ENCODE measurements around the gene TLE7.

DNA sequence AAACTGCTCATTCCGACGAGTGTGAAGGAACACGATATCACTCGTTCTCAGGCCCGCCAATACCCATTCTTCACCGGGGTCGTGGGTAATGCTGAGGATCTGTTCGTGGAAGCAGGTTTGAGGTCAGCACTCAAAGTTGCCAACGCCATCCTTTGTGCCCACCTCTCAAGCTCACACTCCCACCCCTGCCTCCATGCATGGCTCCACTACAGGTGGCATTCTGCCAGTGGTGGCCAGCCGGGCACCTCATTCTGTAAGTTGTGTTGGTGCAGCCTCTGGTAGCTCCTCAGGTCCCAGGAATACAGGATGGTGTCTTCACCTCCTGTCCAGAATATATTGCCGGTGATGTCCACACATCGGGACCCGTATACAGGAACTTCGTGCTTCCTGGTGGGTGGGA is 10.7 kb downstream of the TLE7 start:
- TF ChIP-seq, protein P1, sequence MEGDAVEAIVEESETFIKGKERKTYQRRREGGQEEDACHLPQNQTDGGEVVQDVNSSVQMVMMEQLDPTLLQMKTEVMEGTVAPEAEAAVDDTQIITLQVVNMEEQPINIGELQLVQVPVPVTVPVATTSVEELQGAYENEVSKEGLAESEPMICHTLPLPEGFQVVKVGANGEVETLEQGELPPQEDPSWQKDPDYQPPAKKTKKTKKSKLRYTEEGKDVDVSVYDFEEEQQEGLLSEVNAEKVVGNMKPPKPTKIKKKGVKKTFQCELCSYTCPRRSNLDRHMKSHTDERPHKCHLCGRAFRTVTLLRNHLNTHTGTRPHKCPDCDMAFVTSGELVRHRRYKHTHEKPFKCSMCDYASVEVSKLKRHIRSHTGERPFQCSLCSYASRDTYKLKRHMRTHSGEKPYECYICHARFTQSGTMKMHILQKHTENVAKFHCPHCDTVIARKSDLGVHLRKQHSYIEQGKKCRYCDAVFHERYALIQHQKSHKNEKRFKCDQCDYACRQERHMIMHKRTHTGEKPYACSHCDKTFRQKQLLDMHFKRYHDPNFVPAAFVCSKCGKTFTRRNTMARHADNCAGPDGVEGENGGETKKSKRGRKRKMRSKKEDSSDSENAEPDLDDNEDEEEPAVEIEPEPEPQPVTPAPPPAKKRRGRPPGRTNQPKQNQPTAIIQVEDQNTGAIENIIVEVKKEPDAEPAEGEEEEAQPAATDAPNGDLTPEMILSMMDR (IDR thresholded peaks at IDR 0.05; ENCODE audit: low read length): no peak
- no peak for TF ChIP-seq EZH2phosphoT487 (IDR thresholded peaks at IDR 0.05; ENCODE audit: low read length)
- TF ChIP-seq EZH2 (optimal IDR thresholded peaks at IDR 0.05; ENCODE audit: low read depth, low read length): no peak

Measured in MM.1S (cell line).